ENCODE data around the gene WDR20.

The WDR20 gene

DNA sequence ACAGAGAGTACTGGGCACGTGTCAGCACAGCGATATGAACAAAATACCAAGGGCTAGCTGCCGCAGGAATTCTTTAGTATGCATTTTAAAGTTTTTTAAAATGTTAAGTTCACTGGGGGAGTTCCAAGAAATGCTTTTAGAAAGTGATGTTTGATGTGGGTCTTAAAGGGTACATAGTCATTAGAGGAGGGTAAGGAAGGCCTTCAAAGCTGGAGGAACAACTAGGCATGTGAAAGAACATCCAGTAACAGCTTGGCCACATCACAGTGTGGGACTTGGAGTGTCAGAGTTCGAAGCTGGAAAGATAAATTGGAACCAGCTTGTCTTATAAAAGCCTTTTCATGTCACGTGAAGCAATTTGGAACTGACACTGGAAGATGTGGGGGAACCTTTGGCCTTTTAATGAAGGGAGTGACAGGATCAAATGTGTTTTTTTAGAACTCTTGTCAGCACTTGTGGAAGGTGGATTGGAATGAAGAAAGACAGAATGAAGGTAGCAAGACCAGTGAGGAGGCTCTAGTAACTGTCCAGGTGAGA, 57.7 kb downstream of the WDR20 start:
- DNase-seq (ENCODE audit: low read depth in 3 of 3), result no peak

GRCh38 chr14:102200690-102201352, 61.1 kb downstream of the WDR20 start:
- no peak for DNase-seq (ENCODE audit: low read depth in 3 of 3)

DNA sequence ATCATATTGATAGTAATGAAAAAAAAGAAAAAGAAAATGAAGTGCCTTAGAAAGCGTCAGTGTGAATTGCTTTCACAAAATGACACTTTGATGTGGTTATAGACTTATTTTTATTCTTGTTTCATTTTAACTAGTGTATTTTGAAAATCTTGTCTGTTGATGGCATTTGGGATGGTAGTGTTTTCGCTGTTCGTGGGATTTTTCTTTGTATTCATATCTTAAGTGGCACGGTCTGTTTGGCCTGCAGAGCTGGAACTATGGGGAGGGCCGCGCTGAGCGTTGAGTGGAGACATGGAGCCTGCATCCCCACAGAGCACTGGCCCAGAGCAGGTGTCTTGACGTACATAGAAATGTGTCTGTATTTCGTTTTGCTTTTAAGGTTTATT, 61.6 kb downstream of the WDR20 start:
- DNase-seq (ENCODE audit: low read depth in 3 of 3), result no peak

DNA sequence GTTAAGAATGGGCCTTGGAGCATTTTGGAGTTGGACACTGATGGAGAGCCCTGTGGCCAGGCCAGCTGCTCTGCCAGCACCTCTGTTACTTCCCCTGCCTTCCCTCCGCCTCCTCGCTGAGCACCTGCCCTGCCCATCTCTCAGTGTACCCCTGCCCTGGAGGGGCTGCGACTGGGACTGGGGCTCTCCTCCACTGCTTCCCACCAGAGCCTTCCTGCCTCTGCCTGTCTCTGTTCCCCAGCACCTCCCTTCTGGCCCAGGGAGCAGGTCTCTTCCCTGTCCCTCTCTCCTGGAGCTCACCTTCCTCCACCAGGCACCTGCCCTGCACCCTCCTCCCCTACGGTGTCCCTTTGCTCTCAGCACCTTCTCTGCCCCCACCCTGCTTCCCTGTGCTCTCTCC, 62.1 kb downstream of the WDR20 start:
- no peak for DNase-seq (ENCODE audit: low read depth in 3 of 3)

- DNase-seq (ENCODE audit: low read depth in 3 of 3), result no peak
Measured at GRCh38 chr14:102202944-102203343, 63.2 kb downstream of the WDR20 start.

GRCh38 chr14:102203382-102203781, 63.7 kb downstream of the WDR20 start:
- DNase-seq (ENCODE audit: low read depth in 3 of 3), result no peak

- no peak for DNase-seq (ENCODE audit: low read depth in 3 of 3)
Measured at GRCh38 chr14:102205560-102205959, 65.9 kb downstream of the WDR20 start.

GRCh38 chr14:102206918-102207317, 67.2 kb downstream of the WDR20 start:
- no peak for DNase-seq (ENCODE audit: low read depth in 3 of 3)

DNA sequence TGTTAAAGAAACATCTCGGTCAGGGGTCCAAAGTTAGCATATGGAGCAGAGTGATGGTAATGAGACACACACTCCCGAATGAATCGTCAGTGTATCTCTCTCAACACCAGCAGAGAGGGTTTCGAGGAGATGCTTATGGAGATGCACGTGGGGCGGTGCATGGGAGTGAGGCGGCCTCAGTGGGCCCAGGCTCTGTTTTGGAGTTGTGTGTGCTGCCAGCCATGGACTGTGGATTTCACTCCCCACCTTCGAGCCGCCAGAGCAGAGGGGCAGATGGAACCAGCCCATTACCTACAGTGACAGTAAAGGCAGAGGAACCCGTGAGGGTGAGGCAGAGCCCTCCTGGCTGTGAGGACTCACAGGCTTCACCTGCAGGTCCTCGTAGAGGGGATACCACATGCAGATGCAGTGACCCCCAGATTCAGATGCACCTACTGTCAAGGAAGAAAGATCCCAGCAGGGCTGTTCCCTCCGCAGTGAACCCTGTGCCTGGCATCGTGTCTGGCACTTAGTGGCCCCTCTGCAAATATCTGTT, 68.2 kb downstream of the WDR20 start:
- no peak for DNase-seq (ENCODE audit: low read depth in 3 of 3)

GRCh38 chr14:102208741-102209140, 69.0 kb downstream of the WDR20 start:
- DNase-seq (ENCODE audit: low read depth in 3 of 3), result no peak

DNA sequence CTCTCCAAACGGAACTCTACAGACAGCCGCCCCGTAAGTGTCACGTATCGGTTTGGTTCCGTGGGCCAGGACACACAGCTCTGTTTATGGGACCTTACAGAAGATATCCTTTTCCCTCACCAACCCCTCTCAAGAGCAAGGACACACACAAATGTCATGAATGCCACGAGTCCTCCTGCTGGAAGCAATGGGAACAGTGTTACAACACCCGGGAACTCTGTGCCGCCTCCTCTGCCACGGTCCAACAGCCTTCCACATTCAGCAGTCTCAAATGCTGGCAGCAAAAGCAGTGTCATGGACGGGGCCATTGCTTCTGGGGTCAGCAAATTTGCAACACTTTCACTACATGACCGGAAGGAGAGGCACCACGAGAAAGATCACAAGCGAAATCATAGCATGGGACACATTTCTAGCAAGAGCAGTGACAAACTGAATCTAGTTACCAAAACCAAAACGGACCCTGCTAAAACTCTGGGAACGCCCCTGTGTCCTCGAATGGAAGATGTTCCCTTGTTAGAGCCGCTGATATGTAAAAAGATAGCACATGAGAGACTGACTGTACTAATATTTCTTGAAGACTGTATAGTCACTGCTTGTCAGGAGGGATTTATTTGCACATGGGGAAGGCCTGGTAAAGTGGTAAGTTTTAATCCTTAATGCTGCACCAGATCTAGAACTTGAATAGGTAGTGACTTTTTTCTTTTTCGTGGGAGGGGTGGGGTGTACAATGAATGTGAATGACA, 69.7 kb downstream of the WDR20 start:
- no peak for DNase-seq (ENCODE audit: low read depth in 3 of 3)

DNA sequence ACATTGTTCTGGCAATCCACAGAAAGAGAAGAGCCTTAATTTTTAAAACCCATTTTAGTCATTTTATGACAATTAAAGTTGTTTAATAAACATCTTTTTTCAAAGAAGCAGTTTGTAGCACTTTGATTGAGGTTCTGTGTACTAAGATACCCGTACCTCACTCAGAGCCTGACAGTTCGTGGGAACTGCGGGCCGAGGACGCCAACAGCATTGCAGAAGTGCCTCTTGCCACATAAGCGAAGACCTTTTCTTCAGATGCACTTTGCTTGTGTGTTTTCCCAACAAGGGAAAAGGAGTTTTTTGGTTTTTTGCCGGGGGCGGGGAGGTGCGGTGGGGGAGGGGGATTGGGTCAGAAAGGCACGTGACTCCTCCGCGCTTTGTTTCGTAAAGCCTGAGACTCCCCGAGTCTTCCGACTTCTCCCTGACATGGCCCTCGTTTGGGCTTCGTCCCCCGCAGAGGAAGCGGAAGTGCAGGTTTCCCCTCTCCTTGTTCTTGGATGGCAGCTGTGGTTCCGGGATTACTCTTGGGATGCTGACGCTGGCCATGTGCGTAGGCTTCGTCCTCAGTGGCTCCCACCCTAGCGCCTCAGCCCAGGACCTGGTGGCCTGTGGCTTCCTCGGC, 70.8 kb downstream of the WDR20 start:
- no peak for DNase-seq (ENCODE audit: low read depth in 3 of 3)

DNA sequence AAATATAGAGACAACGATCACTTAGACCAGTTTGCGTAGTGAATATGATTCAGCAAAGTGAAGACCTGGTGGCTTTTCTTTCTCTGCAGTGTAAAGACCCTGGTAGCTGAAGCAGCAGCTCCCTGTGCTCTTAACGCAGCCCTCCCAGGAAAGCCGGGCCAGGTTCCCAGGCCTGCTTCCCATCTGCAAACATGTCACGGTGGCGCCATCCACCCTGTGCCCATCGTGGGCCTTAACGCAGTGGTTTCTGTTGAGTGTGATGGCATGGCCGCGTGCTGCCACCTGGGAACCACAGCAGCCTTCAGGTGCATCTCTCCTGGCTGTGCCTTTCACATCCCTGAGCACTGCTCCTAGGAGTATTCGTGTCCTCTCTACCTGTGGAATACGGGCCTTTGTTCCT, 71.5 kb downstream of the WDR20 start:
- no peak for DNase-seq (ENCODE audit: low read depth in 3 of 3)

DNA sequence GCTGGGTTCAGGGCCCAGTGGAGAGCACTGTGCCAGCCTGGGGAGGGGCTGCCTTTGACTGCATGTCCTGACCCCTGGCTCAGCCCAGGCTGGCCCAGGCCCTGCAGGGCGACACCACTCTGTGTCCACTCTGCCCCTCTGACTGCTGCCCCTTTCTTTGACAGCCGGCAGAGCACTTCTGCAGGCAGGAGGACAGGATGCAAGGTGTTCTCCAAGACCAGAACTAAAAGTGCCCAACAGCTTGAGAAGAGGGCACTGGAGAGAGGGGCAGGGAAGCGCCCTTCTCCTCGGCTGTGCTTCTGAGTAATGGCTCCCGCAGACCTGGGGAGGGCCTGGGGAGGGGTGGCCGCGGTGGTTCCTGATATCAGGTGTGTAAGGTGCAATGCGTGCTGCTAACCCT, 72.7 kb downstream of the WDR20 start:
- no peak for DNase-seq (ENCODE audit: low read depth in 3 of 3)

- DNase-seq (ENCODE audit: low read depth in 3 of 3), result no peak
Measured at GRCh38 chr14:102212845-102213244, 73.1 kb downstream of the WDR20 start.

DNA sequence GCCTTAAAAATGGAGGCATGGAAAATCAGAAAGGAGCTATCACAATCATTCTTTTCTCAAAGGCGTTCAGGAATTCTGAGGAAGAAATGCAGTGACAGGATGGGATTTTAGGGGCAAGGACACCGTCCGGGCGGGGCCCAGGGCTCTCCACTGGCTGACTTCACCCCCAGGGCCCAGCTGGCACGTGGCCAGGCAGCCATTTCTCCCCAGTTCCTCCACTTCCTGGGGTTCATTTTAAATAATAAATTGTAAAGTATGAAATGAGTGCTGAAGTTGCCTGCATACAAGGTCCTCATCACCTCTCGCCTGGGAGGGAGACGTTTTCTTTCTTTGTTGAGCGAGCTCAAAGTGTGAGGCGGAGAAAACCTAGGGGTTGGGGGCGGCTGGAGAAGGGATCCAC, 73.8 kb downstream of the WDR20 start:
- DNase-seq (ENCODE audit: low read depth in 3 of 3), result no peak

GRCh38 chr14:102213984-102214658, 74.4 kb downstream of the WDR20 start:
- DNase-seq (ENCODE audit: low read depth in 3 of 3), result no peak

DNA sequence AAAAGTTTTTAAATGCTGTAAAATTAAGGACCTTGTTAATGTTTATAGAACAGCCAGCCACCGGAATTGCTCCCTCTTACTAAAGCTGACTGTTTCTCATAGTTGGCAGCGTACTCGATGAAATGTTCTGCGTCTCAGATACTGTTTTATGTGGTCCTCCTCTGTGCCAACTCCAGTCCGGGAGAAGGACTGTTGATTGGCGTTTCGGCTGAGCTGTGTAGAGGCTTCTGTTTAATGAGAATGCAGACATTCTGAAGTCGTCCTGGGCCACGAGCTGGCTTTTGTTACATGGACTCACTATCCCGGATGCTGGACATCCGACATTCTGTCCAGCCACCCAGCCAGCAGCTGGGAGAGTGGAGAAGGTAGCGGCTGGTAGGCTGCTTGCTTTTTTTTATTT, 75.4 kb downstream of the WDR20 start:
- no peak for DNase-seq (ENCODE audit: low read depth in 3 of 3)

GRCh38 chr14:102215576-102216250, 76.0 kb downstream of the WDR20 start:
- no peak for DNase-seq (ENCODE audit: low read depth in 3 of 3)

GRCh38 chr14:102217399-102217798, 77.7 kb downstream of the WDR20 start:
- no peak for DNase-seq (ENCODE audit: low read depth in 3 of 3)

DNA sequence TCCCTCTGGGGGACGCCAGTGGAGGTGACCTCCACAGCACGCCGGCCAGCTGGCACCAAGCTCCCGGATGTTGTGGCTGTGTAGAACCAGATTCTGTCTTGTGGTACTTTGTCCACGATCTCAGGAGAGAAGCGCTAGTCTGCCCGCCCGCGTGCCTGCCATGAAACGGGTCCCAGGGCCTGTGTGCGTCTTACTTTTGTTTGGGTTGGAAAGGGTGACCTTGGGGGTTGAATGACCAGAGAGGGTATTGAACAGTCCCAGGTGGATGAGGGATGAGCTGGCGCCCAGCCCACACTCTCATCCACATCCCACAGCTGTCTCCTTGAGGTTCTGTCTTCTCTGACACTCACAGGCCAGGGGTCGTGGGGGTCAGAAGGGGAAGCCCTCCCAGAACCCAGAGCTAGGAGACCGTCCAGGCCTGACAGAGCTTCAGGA, 78.3 kb downstream of the WDR20 start:
- no peak for DNase-seq (ENCODE audit: low read depth in 3 of 3)
